Measurements from ENCODE around the gene HBG2.

The HBG2 gene

DNA sequence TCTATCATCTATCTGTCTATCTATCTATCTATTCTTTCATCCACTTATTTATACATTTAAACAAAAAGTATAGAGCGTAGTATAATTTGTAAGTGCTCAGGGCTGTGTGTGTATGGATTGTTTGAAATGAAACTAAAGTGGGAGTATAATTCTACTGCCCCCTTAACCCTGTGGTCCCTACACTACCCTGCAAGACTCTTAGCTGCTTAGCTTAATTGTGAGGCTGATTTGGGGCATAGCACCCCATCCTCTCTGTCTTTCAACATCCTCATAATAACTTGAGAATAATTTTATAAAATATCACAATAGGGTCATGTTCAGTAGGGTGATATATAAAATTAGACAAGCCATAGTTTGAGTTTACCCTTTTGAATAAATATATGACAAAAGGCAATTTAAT, 35.5 kb upstream of the HBG2 start:
- no peak overlapping the region for H3K4me3 ChIP-seq (replicated peaks; ENCODE audit: insufficient read depth, low read length)
- no peaks in the 10 kb centered on the region for H3K27me3 ChIP-seq (ENCODE audit: insufficient read depth, poor library complexity, severe bottlenecking)
- no peak overlapping the region for H3K27ac ChIP-seq (replicated peaks)
- no peak for TF ChIP-seq SPI1 (IDR thresholded peaks at IDR 0.05; ENCODE audit: borderline replicate concordance, low read depth)
- TF ChIP-seq, protein P1, sequence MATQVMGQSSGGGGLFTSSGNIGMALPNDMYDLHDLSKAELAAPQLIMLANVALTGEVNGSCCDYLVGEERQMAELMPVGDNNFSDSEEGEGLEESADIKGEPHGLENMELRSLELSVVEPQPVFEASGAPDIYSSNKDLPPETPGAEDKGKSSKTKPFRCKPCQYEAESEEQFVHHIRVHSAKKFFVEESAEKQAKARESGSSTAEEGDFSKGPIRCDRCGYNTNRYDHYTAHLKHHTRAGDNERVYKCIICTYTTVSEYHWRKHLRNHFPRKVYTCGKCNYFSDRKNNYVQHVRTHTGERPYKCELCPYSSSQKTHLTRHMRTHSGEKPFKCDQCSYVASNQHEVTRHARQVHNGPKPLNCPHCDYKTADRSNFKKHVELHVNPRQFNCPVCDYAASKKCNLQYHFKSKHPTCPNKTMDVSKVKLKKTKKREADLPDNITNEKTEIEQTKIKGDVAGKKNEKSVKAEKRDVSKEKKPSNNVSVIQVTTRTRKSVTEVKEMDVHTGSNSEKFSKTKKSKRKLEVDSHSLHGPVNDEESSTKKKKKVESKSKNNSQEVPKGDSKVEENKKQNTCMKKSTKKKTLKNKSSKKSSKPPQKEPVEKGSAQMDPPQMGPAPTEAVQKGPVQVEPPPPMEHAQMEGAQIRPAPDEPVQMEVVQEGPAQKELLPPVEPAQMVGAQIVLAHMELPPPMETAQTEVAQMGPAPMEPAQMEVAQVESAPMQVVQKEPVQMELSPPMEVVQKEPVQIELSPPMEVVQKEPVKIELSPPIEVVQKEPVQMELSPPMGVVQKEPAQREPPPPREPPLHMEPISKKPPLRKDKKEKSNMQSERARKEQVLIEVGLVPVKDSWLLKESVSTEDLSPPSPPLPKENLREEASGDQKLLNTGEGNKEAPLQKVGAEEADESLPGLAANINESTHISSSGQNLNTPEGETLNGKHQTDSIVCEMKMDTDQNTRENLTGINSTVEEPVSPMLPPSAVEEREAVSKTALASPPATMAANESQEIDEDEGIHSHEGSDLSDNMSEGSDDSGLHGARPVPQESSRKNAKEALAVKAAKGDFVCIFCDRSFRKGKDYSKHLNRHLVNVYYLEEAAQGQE (IDR thresholded peaks at IDR 0.05; ENCODE audit: insufficient replicate concordance, low read depth) = no peak
- TF ChIP-seq POLR2AphosphoS5 (IDR thresholded peaks at IDR 0.05; ENCODE audit: low read depth) = no peak
- no peak for TF ChIP-seq CTCF (IDR thresholded peaks at IDR 0.05; ENCODE audit: insufficient read depth, low read length)
- no peak for TF ChIP-seq GABPA (IDR thresholded peaks at IDR 0.05; ENCODE audit: low read depth)
- DNase-seq (ENCODE audit: low read depth in 1 of 2, low spot score in 1 of 2) = no peak

DNA sequence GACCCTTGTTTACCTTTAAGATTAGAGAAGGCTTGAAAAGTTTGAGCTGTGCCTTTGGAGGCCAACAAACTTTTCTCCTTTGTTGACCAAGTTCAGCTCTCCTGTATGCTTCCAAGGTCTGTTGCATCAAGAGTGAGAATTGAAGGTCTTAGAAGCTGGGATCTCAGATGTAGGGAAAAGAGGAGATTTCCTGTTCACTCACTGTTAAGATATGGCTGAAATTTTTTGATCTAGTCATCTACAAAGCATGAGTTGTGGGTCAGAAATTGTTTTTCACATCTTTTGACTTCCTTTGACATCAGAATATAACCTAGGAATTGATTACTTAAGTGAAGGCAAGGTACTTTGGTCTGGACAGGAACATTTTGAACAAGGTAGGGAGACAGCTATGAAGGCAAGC, 35.1 kb upstream of the HBG2 start:
- H3K27me3 ChIP-seq (ENCODE audit: insufficient read depth, poor library complexity, severe bottlenecking) = no peaks in the 10 kb centered on the region
- H3K27ac ChIP-seq (replicated peaks) = no peak overlapping the region
- TF ChIP-seq CTCF (IDR thresholded peaks at IDR 0.05; ENCODE audit: insufficient read depth, low read length) (no peak), GABPA (IDR thresholded peaks at IDR 0.05; ENCODE audit: low read depth) (no peak), SPI1 (IDR thresholded peaks at IDR 0.05; ENCODE audit: borderline replicate concordance, low read depth) (no peak), POLR2AphosphoS5 (IDR thresholded peaks at IDR 0.05; ENCODE audit: low read depth) (no peak)
- DNase-seq (ENCODE audit: low read depth in 1 of 2, low spot score in 1 of 2) = no peak
- H3K4me3 ChIP-seq (replicated peaks; ENCODE audit: insufficient read depth, low read length) = no peak overlapping the region

DNA sequence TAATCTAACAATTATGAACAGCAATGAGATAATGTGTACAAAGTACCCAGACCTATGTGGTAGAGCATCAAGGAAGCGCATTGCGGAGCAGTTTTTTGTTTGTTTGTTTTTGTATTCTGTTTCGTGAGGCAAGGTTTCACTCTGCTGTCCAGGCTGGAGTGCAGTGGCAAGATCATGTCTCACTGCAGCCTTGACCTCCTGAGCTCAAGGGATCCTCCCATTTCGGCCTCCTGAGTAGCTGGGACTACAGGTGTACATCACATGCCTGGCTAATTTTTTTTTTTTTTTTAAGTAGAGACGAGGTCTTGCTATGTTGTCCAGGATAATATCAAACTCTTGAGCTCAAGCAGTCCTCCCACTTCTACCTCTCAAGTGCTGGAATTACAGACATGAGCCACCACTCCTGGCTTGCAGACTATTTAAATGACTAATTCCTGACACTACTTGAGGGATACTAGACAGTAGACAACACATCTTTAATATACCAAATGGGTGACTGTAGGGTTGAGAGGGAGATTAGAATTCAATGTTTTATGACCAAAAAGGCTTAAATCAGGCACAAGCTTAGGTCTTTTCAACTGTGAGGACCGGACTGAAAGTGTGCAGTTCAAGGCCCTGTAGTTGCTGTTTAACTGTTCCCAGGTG, 34.4 kb upstream of the HBG2 start:
- Histone ChIP-seq H3K27me3 (ENCODE audit: insufficient read depth, poor library complexity, severe bottlenecking) (no peaks in the 10 kb centered on the region), H3K4me3 (replicated peaks; ENCODE audit: insufficient read depth, low read length) (no peak overlapping the region), H3K27ac (replicated peaks) (no peak overlapping the region)
- TF ChIP-seq GABPA (IDR thresholded peaks at IDR 0.05; ENCODE audit: low read depth) (no peak), SPI1 (IDR thresholded peaks at IDR 0.05; ENCODE audit: borderline replicate concordance, low read depth) (no peak), CTCF (IDR thresholded peaks at IDR 0.05; ENCODE audit: insufficient read depth, low read length) (no peak), POLR2AphosphoS5 (IDR thresholded peaks at IDR 0.05; ENCODE audit: low read depth) (no peak)
- no peak for DNase-seq (ENCODE audit: low read depth in 1 of 2, low spot score in 1 of 2)

DNA sequence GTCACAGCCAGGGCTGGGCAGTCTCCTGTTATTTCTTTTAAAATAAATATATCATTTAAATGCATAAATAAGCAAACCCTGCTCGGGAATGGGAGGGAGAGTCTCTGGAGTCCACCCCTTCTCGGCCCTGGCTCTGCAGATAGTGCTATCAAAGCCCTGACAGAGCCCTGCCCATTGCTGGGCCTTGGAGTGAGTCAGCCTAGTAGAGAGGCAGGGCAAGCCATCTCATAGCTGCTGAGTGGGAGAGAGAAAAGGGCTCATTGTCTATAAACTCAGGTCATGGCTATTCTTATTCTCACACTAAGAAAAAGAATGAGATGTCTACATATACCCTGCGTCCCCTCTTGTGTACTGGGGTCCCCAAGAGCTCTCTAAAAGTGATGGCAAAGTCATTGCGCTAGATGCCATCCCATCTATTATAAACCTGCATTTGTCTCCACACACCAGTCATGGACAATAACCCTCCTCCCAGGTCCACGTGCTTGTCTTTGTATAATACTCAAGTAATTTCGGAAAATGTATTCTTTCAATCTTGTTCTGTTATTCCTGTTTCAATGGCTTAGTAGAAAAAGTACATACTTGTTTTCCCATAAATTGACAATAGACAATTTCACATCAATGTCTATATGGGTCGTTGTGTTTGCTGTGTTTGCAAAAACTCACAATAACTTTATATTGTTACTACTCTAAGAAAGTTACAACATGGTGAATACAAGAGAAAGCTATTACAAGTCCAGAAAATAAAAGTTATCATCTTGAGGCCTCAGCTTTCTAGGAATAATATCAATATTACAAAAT, 33.7 kb upstream of the HBG2 start:
- TF ChIP-seq GABPA (IDR thresholded peaks at IDR 0.05; ENCODE audit: low read depth) = no peak
- TF ChIP-seq POLR2AphosphoS5 (IDR thresholded peaks at IDR 0.05; ENCODE audit: low read depth) = no peak
- TF ChIP-seq, protein P1 (IDR thresholded peaks at IDR 0.05; ENCODE audit: insufficient replicate concordance, low read depth) = no peak
- no peak for TF ChIP-seq SPI1 (IDR thresholded peaks at IDR 0.05; ENCODE audit: borderline replicate concordance, low read depth)
- no peak for TF ChIP-seq CTCF (IDR thresholded peaks at IDR 0.05; ENCODE audit: insufficient read depth, low read length)
- no peak overlapping the region for H3K27ac ChIP-seq (replicated peaks)
- H3K27me3 ChIP-seq (ENCODE audit: insufficient read depth, poor library complexity, severe bottlenecking) = no peaks in the 10 kb centered on the region
- no peak overlapping the region for H3K4me3 ChIP-seq (replicated peaks; ENCODE audit: insufficient read depth, low read length)
- no peak for DNase-seq (ENCODE audit: low read depth in 1 of 2, low spot score in 1 of 2)
